Right lobe of liver (tissue), 6 donors: ENCODE measurements around the gene COL6A5. TPM values are rescaled to one million over a fixed set of nuclear protein-coding genes. Genes with fewer than 3 reads are reported as not detected.
"Not testable (repeated sequence)": the region's sequence is repeated elsewhere in the genome, so short reads cannot be mapped to it uniquely, and the experiment has no call there.

ENCODE experiments used
- ATAC-seq, 4 donors: fragments of 200-7000 bp; cut with Tn5 transposase; one replicate each; pipeline ENCODE4 v1.9.1; 2020; ENCODE audit warnings: mild to moderate bottlenecking in 4 of 4, moderate library complexity in 4 of 4
- DNase-seq, 3 donors: peaks; one replicate each; pipeline ENCODE4 v3.0.0-alpha.2; 2020
- H3K27ac ChIP-seq, 3 donors: fragments of 200-600 bp; one replicate each; pipeline ENCODE4 v1.8.0; 2022
- H3K27me3 ChIP-seq, 2 donors: fragments of 200-600 bp; one replicate each; pipeline ENCODE4 v1.8.0; 2022
- H3K36me3 ChIP-seq, 4 donors: fragments of 200-600 bp; sonication (generic) in 1 of 4; one replicate each; pipeline versions ENCODE4 v1.5.1 to v1.8.0; 2017 to 2022; ENCODE audit warnings: control low read depth in 1 of 4
- H3K4me1 ChIP-seq, 4 donors: fragments of 200-600 bp; sonication (generic) in 1 of 4; one replicate each; pipeline versions ENCODE4 v1.5.1 to v1.8.0; 2017 to 2022; ENCODE audit warnings: control low read depth in 1 of 4
- H3K4me3 ChIP-seq, 3 donors: fragments of 200-600 bp; one replicate each; pipeline ENCODE4 v1.8.0; 2022
- H3K9me3 ChIP-seq, 4 donors: fragments of 200-600 bp; sonication (generic) in 1 of 4; one replicate each; pipeline versions ENCODE4 v1.5.1 to v1.8.0; 2017 to 2022; ENCODE audit warnings: control low read depth in 1 of 4
- POLR2A ChIP-seq: fragments of 450-650 bp; IDR thresholded peaks from one replicate; pipeline ENCODE4 v1.6.1; 2017; ENCODE audit warnings: antibody characterized with exemption, mild to moderate bottlenecking
- WGBS: methylation state at CpG from one replicate; pipeline ENCODE4 v1.1.6; 2018; ENCODE audit warnings: low coverage, low lambda C conversion rate; ENCODE audit not compliant: insufficient coverage; ENCODE audit errors: missing lambda C conversion rate; 5-methylcytosine and 5-hydroxymethylcytosine counted together
- intact Hi-C, 2 donors: fragments of 100-400 bp; cut with DNase I; formaldehyde crosslinking; loops; one replicate each; pipeline versions ENCODE4 v1.11.2 to v1.14.1; 2022
- total RNA-seq, 6 experiments: library from RNA; depleted of rRNA in 2 of 6; stranded (reverse); fragments of >200 nt in 2 of 6; fragmentation: NEBNext Ultra II Directional in 3 of 6; extraction: Animal tissue kit (Norgen Biotek cat#: 25700) in 3 of 6; gene quantifications; one replicate each; pipeline versions ENCODE4 v1.1.0 to v1.2.4, GENCODE V29; 2016 to 2023
- TF ChIP-seq, protein P1 (sequence below), 4 donors: fragments of 200-600 bp in 3 of 4; fragments of 450-650 bp in 1 of 4; IDR thresholded peaks; one replicate each; pipeline versions ENCODE4 v1.5.1 to v1.8.0; 2016 to 2022; ENCODE audit warnings: antibody characterized with exemption in 4 of 4, mild to moderate bottlenecking in 2 of 4
- donor health status: DM: no; HTN: yes; CAD: no.
- donor health status: DM: no; HTN: no; CAD: no.
- donor health status: DM: no; HTN: no; CAD: no.
- donor health status: DM: no; HTN: yes; CAD: no.
- donor health status: DM: no; HTN: yes; CAD: no.

The COL6A5 gene
- total RNA-seq, 6 experiments from 2014 or later: not detected

GRCh38 chr3:130342821-130343661 lies 2.4 kb upstream of the COL6A5 start:
- Histone ChIP-seq H3K27ac (no peak overlapping the region), H3K27me3 (peaks cover 7 to 8% of the 10 kb centered on the region in 2 donors), H3K4me1 (no peaks in the 10 kb centered on the region), H3K9me3 (no peaks in the 10 kb centered on the region), H3K36me3 (no peaks in the 10 kb centered on the region), H3K4me3 (no peak overlapping the region)
- DNase-seq (no peak), ATAC-seq (no peak)
- WGBS: 55% methylated on average over 6 of the region's 7 CpGs
- TF ChIP-seq, protein P1, sequence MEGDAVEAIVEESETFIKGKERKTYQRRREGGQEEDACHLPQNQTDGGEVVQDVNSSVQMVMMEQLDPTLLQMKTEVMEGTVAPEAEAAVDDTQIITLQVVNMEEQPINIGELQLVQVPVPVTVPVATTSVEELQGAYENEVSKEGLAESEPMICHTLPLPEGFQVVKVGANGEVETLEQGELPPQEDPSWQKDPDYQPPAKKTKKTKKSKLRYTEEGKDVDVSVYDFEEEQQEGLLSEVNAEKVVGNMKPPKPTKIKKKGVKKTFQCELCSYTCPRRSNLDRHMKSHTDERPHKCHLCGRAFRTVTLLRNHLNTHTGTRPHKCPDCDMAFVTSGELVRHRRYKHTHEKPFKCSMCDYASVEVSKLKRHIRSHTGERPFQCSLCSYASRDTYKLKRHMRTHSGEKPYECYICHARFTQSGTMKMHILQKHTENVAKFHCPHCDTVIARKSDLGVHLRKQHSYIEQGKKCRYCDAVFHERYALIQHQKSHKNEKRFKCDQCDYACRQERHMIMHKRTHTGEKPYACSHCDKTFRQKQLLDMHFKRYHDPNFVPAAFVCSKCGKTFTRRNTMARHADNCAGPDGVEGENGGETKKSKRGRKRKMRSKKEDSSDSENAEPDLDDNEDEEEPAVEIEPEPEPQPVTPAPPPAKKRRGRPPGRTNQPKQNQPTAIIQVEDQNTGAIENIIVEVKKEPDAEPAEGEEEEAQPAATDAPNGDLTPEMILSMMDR (IDR thresholded peaks at IDR 0.05): no peak
- TF ChIP-seq POLR2A: no peak
- intact Hi-C loops: no loop called here

DNA sequence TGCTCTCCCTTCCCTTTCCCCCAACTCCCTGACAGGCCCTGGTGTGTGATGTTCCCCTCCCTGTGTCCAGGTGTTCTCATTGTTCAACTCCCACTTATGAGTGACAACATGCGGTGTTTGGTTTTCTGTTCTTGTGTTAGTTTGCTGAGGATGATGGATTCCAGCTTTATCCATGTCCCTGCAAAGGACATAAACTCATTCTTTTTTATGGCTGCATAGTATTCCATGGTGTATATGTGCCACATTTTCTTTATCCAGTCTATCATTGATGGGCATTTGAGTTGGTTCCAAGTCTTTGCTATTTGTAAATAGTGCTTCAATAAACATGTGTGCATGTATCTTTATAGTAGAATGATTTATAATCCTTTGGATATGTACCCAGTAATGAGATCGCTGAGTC lies 2.8 kb downstream of the COL6A5 start:
- H3K27me3 ChIP-seq, H3K4me3 ChIP-seq, H3K27ac ChIP-seq, ATAC-seq, H3K4me1 ChIP-seq, H3K36me3 ChIP-seq, H3K9me3 ChIP-seq, DNase-seq, intact Hi-C loops: not testable (repeated sequence)
- WGBS: 78% methylated on average over 1 of the region's 2 CpGs

- intact Hi-C loops: no loop called here
- DNase-seq: no peak
- no peak for ATAC-seq
- WGBS: 66% methylated on average over 5 of the region's 5 CpGs
- Histone ChIP-seq H3K36me3 (no peaks in the 10 kb centered on the region), H3K27me3 (no peaks in the 10 kb centered on the region), H3K9me3 (no peaks in the 10 kb centered on the region), H3K27ac (no peak overlapping the region), H3K4me1 (no peaks in the 10 kb centered on the region), H3K4me3 (no peak overlapping the region)
- TF ChIP-seq, protein P1 (IDR thresholded peaks at IDR 0.05): no peak
- TF ChIP-seq POLR2A: no peak
These were observed 9.0 kb downstream of the COL6A5 start for GRCh38 chr3:130354430-130354829.

GRCh38 chr3:130374033-130374432 lies 28.6 kb downstream of the COL6A5 start:
- ATAC-seq (no peak), DNase-seq (no peak)
- TF ChIP-seq POLR2A: no peak
- TF ChIP-seq, protein P1 (IDR thresholded peaks at IDR 0.05): no peak
- no peaks in the 10 kb centered on the region for H3K27me3 ChIP-seq
- no peaks in the 10 kb centered on the region for H3K4me1 ChIP-seq
- no peak overlapping the region for H3K27ac ChIP-seq
- intact Hi-C loops: no loop called here
- no peaks in the 10 kb centered on the region for H3K9me3 ChIP-seq
- WGBS: 53% methylated on average over 3 of the region's 3 CpGs
- H3K36me3 ChIP-seq: no peaks in the 10 kb centered on the region
- no peak overlapping the region for H3K4me3 ChIP-seq

DNA sequence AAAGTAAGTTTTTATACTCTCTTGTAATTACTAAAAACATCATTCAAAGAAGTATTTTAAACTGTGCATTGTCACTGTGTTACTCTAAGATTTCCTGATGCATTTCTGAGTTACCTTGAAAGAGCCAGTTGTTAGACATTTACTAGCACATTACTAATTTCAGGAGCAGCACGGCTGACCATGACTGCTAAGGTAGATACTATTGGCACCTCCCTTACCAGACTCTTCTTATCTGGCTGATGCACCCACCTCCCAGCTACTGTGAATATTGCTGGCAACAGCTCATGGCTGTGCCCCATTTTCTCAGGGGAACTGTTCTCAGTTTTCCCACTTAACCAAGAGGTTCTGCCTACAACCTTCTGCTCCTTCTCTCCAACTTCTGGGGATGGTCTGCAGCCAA lies 29.4 kb downstream of the COL6A5 start:
- no peak for ATAC-seq
- 44% methylated on average over 1 of the region's 1 CpG for WGBS
- H3K4me1 ChIP-seq: no peaks in the 10 kb centered on the region
- no peaks in the 10 kb centered on the region for H3K9me3 ChIP-seq
- no peaks in the 10 kb centered on the region for H3K36me3 ChIP-seq
- H3K27me3 ChIP-seq: no peaks in the 10 kb centered on the region
- no peak overlapping the region for H3K4me3 ChIP-seq
- TF ChIP-seq, protein P1 (IDR thresholded peaks at IDR 0.05): no peak
- no peak for TF ChIP-seq POLR2A
- no peak for DNase-seq
- no peak overlapping the region for H3K27ac ChIP-seq
- intact Hi-C loops: no loop called here
